Measurements from ENCODE around the gene CSF2RB.

GRCh38 chr22:36901411-36902142 lies 11.9 kb upstream of the CSF2RB start:
- TF ChIP-seq CTCF (IDR thresholded peaks at IDR 0.05) (no peak), POLR2A (IDR thresholded peaks at IDR 0.05) (no peak)
